A673 (cell line): ENCODE data around the gene MRPL51. TPM values are rescaled to one million over a fixed set of nuclear protein-coding genes. Genes with fewer than 3 reads are reported as not detected.
A peak's percentile ranks its signal among the peaks of the same experiment; 100 is the strongest.

Experiments used
- BruUV-seq: library from RNA; stranded (reverse); fragments of 400-500 nt; replicated peaks from 2 replicates; lab custom pipeline; 2021; lab: Mats Ljungman, UMichigan
- CTCF ChIA-PET: fragments of 300-600 bp; sonication (Branson Sonifier 250); formaldehyde crosslinking; loops from one replicate; lab custom pipeline; 2022; ENCODE audit warnings: antibody characterized with exemption; lab: Charles Lee
- POLR2A ChIA-PET: fragments of 300-600 bp; sonication (Branson Sonifier 250); formaldehyde crosslinking; loops from one replicate; lab custom pipeline; 2022; ENCODE audit warnings: antibody characterized with exemption; ENCODE audit not compliant: low non-redundant PET; lab: Charles Lee
- DNase-seq: peaks from one replicate; pipeline ENCODE4 v3.0.0-alpha.2; 2015; ENCODE audit warnings: low spot score
- H3K27ac ChIP-seq: fragments of 200-600 bp; sonication (generic); 2 replicates; pipeline ENCODE4 v1.5.1; 2016; ENCODE audit warnings: mixed run types, low read depth, mild to moderate bottlenecking, mixed read lengths, antibody characterized with exemption, low read length; ENCODE audit not compliant: poor library complexity, severe bottlenecking
- H3K27me3 ChIP-seq: fragments of 200-600 bp; sonication (generic); replicated peaks from 2 replicates; pipeline ENCODE4 v1.6.1; 2017; ENCODE audit warnings: mixed run types, low read depth, mild to moderate bottlenecking, mixed read lengths, antibody characterized with exemption, low read length; ENCODE audit not compliant: insufficient read depth, poor library complexity
- H3K36me3 ChIP-seq: fragments of 200-600 bp; sonication (generic); 2 replicates; pipeline ENCODE4 v1.6.1; 2016; ENCODE audit warnings: mixed run types, mild to moderate bottlenecking, mixed read lengths, antibody characterized with exemption, low read length; ENCODE audit not compliant: insufficient read depth, poor library complexity, severe bottlenecking
- H3K4me1 ChIP-seq: fragments of 200-600 bp; sonication (generic); 2 replicates; pipeline ENCODE4 v1.6.1; 2017; ENCODE audit warnings: mixed run types, mild to moderate bottlenecking, mixed read lengths, antibody characterized with exemption, low read length; ENCODE audit not compliant: insufficient read depth, poor library complexity, severe bottlenecking
- H3K4me3 ChIP-seq: fragments of 200-600 bp; sonication (generic); 2 replicates; pipeline ENCODE4 v1.5.1; 2016; ENCODE audit warnings: low read depth, mixed run types, mild to moderate bottlenecking, mixed read lengths, low read length; ENCODE audit not compliant: poor library complexity, severe bottlenecking
- H3K9me3 ChIP-seq: fragments of 200-600 bp; sonication (generic); 2 replicates; pipeline ENCODE4 v1.6.1; 2016; ENCODE audit warnings: mixed run types, low read depth, mild to moderate bottlenecking, mixed read lengths, antibody characterized with exemption, low read length; ENCODE audit not compliant: poor library complexity, severe bottlenecking
- EZH2 ChIP-seq: fragments of 200-600 bp; sonication (generic); IDR thresholded peaks from 2 replicates; pipeline ENCODE4 v1.6.1; 2017; ENCODE audit warnings: borderline replicate concordance, low read depth, mild to moderate bottlenecking, mixed read lengths, antibody characterized with exemption, low read length; ENCODE audit not compliant: poor library complexity, severe bottlenecking
- intact Hi-C: fragments of 100-400 bp; cut with micrococcal nuclease; formaldehyde crosslinking; loops from one replicate; pipeline ENCODE4 v1.10.0; 2022; ENCODE audit not compliant: unreplicated experiment
- total RNA-seq: library from RNA; stranded (reverse); gene quantifications from 2 replicates; pipeline ENCODE4 v1.2.3, GENCODE V29; 2021
- TF ChIP-seq, protein P1 (sequence below): fragments of 300-800, 200-600 bp; sonication (generic); conservative IDR thresholded peaks from 2 replicates; pipeline ENCODE4 v1.5.1; 2017; ENCODE audit warnings: low read depth, mild to moderate bottlenecking, antibody characterized with exemption, low read length, moderate library complexity, mixed read lengths

MRPL51 gene
- total RNA-seq, 1 experiment from 2014 or later: 401 TPM

DNA sequence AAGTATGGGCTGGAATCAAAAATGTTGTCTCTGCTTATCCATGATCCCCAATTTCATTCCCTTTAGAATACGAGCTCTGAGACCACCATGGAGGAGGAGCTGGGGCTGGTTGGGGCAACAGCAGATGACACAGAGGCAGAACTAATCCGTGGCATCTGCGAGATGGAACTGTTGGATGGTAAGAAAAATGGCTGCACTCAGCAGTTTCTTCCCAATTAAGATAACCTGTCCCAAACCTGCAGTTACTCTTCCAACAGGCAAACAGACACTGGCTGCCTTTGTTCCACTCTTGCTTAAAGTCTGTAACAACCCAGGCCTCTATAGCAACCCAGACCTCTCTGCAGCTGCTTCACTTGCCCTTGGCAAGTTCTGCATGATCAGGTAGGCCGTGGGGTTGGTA lies 34.6 kb upstream of the MRPL51 start:
- no peak for DNase-seq
- Histone ChIP-seq H3K9me3 (no peaks in the 10 kb centered on the region), H3K27me3 (no peaks in the 10 kb centered on the region), H3K4me1 (peaks cover 11% of the 10 kb centered on the region), H3K36me3 (peaks cover 95% of the 10 kb centered on the region), H3K27ac (no peak overlapping the region), H3K4me3 (no peak overlapping the region)
- TF ChIP-seq, protein P1, sequence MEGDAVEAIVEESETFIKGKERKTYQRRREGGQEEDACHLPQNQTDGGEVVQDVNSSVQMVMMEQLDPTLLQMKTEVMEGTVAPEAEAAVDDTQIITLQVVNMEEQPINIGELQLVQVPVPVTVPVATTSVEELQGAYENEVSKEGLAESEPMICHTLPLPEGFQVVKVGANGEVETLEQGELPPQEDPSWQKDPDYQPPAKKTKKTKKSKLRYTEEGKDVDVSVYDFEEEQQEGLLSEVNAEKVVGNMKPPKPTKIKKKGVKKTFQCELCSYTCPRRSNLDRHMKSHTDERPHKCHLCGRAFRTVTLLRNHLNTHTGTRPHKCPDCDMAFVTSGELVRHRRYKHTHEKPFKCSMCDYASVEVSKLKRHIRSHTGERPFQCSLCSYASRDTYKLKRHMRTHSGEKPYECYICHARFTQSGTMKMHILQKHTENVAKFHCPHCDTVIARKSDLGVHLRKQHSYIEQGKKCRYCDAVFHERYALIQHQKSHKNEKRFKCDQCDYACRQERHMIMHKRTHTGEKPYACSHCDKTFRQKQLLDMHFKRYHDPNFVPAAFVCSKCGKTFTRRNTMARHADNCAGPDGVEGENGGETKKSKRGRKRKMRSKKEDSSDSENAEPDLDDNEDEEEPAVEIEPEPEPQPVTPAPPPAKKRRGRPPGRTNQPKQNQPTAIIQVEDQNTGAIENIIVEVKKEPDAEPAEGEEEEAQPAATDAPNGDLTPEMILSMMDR: no peak
- TF ChIP-seq EZH2: no peak
- ChIA-PET CTCF (no interaction called here), POLR2A (no interaction called here)
- intact Hi-C loops: no loop called here
- no TSS peak for BruUV-seq

DNA sequence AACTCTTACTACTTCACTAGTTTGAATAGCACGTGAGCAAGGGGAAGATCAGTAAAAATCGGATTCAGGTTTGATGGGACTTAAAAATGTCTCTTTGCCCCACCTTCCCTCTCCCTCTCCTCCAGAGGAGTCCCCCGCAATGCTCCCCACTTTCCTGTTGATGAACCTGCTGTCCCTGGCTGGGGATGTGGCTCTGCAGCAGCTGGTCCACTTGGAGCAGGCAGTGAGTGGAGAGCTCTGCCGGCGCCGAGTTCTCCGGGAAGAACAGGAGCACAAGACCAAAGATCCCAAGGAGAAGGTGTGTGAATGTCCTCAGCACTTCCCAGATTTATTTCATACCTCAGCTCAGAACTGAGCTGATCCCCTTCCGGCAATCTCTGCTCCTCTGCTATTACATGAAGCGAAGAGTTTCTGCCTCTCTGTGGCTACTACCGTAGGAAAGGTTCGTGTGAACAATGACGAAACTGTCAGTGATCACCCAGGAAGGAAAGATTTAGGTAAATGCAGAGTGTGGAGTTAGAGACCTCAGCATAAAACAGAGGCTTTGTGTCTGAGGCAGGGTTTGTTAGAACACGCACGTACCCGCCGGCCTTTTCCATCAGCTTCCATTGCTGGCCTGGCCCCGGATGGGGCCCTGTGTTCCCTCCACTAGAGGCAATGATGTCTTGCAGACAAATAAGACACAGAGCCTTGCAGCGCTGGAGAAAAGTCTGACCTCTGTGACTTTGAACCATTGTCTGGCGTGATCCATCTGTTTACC lies 33.9 kb upstream of the MRPL51 start:
- ChIA-PET POLR2A (no interaction called here), CTCF (no interaction called here)
- Histone ChIP-seq H3K27me3 (no peaks in the 10 kb centered on the region), H3K4me1 (peaks cover 3% of the 10 kb centered on the region), H3K9me3 (no peaks in the 10 kb centered on the region), H3K36me3 (peaks cover 100% of the 10 kb centered on the region), H3K4me3 (no peak overlapping the region), H3K27ac (no peak overlapping the region)
- intact Hi-C loops: no loop called here
- DNase-seq: no peak
- BruUV-seq: no TSS peak
- no peak for TF ChIP-seq EZH2

DNA sequence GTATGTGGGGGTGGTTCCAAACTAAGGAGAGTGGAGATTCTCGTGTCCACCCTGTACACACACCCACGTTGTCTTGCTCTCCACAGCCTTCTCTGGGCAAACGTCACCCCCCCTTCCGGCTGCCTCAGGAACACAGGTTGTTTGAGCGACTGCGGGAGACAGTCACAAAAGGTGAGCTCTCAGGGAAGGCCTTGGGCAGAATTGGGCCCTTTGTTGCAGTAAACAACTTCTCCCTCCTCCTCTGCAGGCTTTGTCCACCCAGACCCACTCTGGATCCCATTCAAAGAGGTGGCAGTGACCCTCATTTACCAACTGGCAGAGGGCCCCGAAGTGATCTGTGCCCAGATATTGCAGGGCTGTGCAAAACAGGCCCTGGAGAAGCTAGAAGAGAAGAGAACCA lies 33.1 kb upstream of the MRPL51 start:
- ChIA-PET POLR2A (no interaction called here), CTCF (no interaction called here)
- Histone ChIP-seq H3K27me3 (no peaks in the 10 kb centered on the region), H3K9me3 (no peaks in the 10 kb centered on the region), H3K36me3 (peaks cover 100% of the 10 kb centered on the region), H3K4me3 (no peak overlapping the region), H3K27ac (no peak overlapping the region), H3K4me1 (no peaks in the 10 kb centered on the region)
- intact Hi-C loops: no loop called here
- BruUV-seq: TSS peak; percentile 38
- no peak for DNase-seq
- TF ChIP-seq, protein P1: no peak
- TF ChIP-seq EZH2: no peak
